ENCODE measurements around the gene CAPN3. TPM values are rescaled to one million over a fixed set of nuclear protein-coding genes. Genes with fewer than 3 reads are reported as not detected.

Gene CAPN3
- total and polyA plus RNA-seq, 2 experiments from 2014 or later = 0.84 to 1.1 TPM

- Histone ChIP-seq H3K4me3 (no peak overlapping the region), H3K79me2 (replicated peaks; ENCODE audit: insufficient read depth) (no peaks in the 10 kb centered on the region), H3K36me3 (ENCODE audit: insufficient read depth) (no peaks in the 10 kb centered on the region), H3K27me3 (ENCODE audit: insufficient read depth) (no peaks in the 10 kb centered on the region), H4K20me1 (replicated peaks; ENCODE audit: insufficient read depth) (no peaks in the 10 kb centered on the region), H3F3A (replicated peaks; ENCODE audit: low read depth) (no peaks in the 10 kb centered on the region), H3K27ac (ENCODE audit: low read depth) (no peak overlapping the region), H3K9me2 (ENCODE audit: insufficient read depth) (no peaks in the 10 kb centered on the region), H2AFZ (no peak overlapping the region), H3K4me1 (ENCODE audit: insufficient read depth) (no peaks in the 10 kb centered on the region), H3K4me2 (no peak overlapping the region)
- H3K27me3 Mint-ChIP-seq (ENCODE audit: insufficient read depth, low read depth, poor library complexity) = peaks cover 3% of the 10 kb centered on the region
- no peaks in the 10 kb centered on the region; the same call in 1 of the 3 replicates for H3K9me3 Mint-ChIP-seq
- H3K36me3 Mint-ChIP-seq (ENCODE audit: low read depth) = no peaks in the 10 kb centered on the region
- TF ChIP-seq ETS1 (IDR thresholded peaks at IDR 0.05) (no peak), ZNF114 (CRISPR knock-in tag; IDR thresholded peaks at IDR 0.05) (no peak), EZH2phosphoT487 (IDR thresholded peaks at IDR 0.05; ENCODE audit: unreplicated experiment) (no peak), EZH2 (IDR thresholded peaks at IDR 0.05; ENCODE audit: low read depth, unreplicated experiment) (no peak), REST (IDR thresholded peaks at IDR 0.05; ENCODE audit: unreplicated experiment) (no peak), ZNF331 (CRISPR knock-in tag; IDR thresholded peaks at IDR 0.05; ENCODE audit: low read depth) (no peak), JUNB (IDR thresholded peaks at IDR 0.05; ENCODE audit: unreplicated experiment) (no peak), STAT1 (IDR thresholded peaks at IDR 0.05; ENCODE audit: unreplicated experiment) (no peak), CREB1 (CRISPR knock-in tag; IDR thresholded peaks at IDR 0.05; ENCODE audit: low read depth) (no peak), NANOG (IDR thresholded peaks at IDR 0.05; ENCODE audit: borderline replicate concordance) (no peak)
- TF ChIP-seq, protein P1, sequence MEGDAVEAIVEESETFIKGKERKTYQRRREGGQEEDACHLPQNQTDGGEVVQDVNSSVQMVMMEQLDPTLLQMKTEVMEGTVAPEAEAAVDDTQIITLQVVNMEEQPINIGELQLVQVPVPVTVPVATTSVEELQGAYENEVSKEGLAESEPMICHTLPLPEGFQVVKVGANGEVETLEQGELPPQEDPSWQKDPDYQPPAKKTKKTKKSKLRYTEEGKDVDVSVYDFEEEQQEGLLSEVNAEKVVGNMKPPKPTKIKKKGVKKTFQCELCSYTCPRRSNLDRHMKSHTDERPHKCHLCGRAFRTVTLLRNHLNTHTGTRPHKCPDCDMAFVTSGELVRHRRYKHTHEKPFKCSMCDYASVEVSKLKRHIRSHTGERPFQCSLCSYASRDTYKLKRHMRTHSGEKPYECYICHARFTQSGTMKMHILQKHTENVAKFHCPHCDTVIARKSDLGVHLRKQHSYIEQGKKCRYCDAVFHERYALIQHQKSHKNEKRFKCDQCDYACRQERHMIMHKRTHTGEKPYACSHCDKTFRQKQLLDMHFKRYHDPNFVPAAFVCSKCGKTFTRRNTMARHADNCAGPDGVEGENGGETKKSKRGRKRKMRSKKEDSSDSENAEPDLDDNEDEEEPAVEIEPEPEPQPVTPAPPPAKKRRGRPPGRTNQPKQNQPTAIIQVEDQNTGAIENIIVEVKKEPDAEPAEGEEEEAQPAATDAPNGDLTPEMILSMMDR (conservative IDR thresholded peaks at IDR 0.05; ENCODE audit: low read depth in 2 of 2) = no peak
- TF ChIP-seq, protein P2, sequence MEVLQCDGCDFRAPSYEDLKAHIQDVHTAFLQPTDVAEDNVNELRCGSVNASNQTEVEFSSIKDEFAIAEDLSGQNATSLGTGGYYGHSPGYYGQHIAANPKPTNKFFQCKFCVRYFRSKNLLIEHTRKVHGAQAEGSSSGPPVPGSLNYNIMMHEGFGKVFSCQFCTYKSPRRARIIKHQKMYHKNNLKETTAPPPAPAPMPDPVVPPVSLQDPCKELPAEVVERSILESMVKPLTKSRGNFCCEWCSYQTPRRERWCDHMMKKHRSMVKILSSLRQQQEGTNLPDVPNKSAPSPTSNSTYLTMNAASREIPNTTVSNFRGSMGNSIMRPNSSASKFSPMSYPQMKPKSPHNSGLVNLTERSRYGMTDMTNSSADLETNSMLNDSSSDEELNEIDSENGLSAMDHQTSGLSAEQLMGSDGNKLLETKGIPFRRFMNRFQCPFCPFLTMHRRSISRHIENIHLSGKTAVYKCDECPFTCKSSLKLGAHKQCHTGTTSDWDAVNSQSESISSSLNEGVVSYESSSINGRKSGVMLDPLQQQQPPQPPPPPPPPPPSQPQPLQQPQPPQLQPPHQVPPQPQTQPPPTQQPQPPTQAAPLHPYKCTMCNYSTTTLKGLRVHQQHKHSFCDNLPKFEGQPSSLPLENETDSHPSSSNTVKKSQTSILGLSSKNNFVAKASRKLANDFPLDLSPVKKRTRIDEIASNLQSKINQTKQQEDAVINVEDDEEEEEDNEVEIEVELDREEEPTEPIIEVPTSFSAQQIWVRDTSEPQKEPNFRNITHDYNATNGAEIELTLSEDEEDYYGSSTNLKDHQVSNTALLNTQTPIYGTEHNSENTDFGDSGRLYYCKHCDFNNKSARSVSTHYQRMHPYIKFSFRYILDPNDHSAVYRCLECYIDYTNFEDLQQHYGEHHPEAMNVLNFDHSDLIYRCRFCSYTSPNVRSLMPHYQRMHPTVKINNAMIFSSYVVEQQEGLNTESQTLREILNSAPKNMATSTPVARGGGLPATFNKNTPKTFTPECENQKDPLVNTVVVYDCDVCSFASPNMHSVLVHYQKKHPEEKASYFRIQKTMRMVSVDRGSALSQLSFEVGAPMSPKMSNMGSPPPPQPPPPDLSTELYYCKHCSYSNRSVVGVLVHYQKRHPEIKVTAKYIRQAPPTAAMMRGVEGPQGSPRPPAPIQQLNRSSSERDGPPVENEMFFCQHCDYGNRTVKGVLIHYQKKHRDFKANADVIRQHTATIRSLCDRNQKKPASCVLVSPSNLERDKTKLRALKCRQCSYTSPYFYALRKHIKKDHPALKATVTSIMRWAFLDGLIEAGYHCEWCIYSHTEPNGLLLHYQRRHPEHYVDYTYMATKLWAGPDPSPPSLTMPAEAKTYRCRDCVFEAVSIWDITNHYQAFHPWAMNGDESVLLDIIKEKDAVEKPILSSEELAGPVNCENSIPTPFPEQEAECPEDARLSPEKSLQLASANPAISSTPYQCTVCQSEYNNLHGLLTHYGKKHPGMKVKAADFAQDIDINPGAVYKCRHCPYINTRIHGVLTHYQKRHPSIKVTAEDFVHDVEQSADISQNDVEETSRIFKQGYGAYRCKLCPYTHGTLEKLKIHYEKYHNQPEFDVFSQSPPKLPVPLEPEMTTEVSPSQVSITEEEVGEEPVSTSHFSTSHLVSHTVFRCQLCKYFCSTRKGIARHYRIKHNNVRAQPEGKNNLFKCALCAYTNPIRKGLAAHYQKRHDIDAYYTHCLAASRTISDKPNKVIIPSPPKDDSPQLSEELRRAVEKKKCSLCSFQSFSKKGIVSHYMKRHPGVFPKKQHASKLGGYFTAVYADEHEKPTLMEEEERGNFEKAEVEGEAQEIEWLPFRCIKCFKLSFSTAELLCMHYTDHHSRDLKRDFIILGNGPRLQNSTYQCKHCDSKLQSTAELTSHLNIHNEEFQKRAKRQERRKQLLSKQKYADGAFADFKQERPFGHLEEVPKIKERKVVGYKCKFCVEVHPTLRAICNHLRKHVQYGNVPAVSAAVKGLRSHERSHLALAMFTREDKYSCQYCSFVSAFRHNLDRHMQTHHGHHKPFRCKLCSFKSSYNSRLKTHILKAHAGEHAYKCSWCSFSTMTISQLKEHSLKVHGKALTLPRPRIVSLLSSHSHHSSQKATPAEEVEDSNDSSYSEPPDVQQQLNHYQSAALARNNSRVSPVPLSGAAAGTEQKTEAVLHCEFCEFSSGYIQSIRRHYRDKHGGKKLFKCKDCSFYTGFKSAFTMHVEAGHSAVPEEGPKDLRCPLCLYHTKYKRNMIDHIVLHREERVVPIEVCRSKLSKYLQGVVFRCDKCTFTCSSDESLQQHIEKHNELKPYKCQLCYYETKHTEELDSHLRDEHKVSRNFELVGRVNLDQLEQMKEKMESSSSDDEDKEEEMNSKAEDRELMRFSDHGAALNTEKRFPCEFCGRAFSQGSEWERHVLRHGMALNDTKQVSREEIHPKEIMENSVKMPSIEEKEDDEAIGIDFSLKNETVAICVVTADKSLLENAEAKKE (CRISPR knock-in tag; IDR thresholded peaks at IDR 0.05) = no peak
- no peak overlapping the region for H3K4me3 Mint-ChIP-seq
- DNase-seq (ENCODE audit: low spot score) (no peak), ATAC-seq (no peak)
- H3K27ac Mint-ChIP-seq = no peak overlapping the region
- no peaks in the 10 kb centered on the region for H3K4me1 Mint-ChIP-seq
Observed at GRCh38 chr15:42395838-42396237, 36.5 kb downstream of the CAPN3 start.

Measured in GM23338 (cell line).